A673 (cell line): ENCODE measurements around the gene DCANP1. TPM values are rescaled to one million over a fixed set of nuclear protein-coding genes. Genes with fewer than 3 reads are reported as not detected.

Source experiments
- BruUV-seq: library from RNA; stranded (reverse); fragments of 400-500 nt; replicated peaks from 2 replicates; lab custom pipeline; 2021; lab: Mats Ljungman, UMichigan
- CTCF ChIA-PET: fragments of 300-600 bp; sonication (Branson Sonifier 250); formaldehyde crosslinking; loops from one replicate; lab custom pipeline; 2022; ENCODE audit warnings: antibody characterized with exemption; lab: Charles Lee
- POLR2A ChIA-PET: fragments of 300-600 bp; sonication (Branson Sonifier 250); formaldehyde crosslinking; loops from one replicate; lab custom pipeline; 2022; ENCODE audit warnings: antibody characterized with exemption; ENCODE audit not compliant: low non-redundant PET; lab: Charles Lee
- DNase-seq: peaks from one replicate; pipeline ENCODE4 v3.0.0-alpha.2; 2015; ENCODE audit warnings: low spot score
- H3K27ac ChIP-seq: fragments of 200-600 bp; sonication (generic); 2 replicates; pipeline ENCODE4 v1.5.1; 2016; ENCODE audit warnings: mixed run types, low read depth, mild to moderate bottlenecking, mixed read lengths, antibody characterized with exemption, low read length; ENCODE audit not compliant: poor library complexity, severe bottlenecking
- H3K27me3 ChIP-seq: fragments of 200-600 bp; sonication (generic); replicated peaks from 2 replicates; pipeline ENCODE4 v1.6.1; 2017; ENCODE audit warnings: mixed run types, low read depth, mild to moderate bottlenecking, mixed read lengths, antibody characterized with exemption, low read length; ENCODE audit not compliant: insufficient read depth, poor library complexity
- H3K36me3 ChIP-seq: fragments of 200-600 bp; sonication (generic); 2 replicates; pipeline ENCODE4 v1.6.1; 2016; ENCODE audit warnings: mixed run types, mild to moderate bottlenecking, mixed read lengths, antibody characterized with exemption, low read length; ENCODE audit not compliant: insufficient read depth, poor library complexity, severe bottlenecking
- H3K4me1 ChIP-seq: fragments of 200-600 bp; sonication (generic); 2 replicates; pipeline ENCODE4 v1.6.1; 2017; ENCODE audit warnings: mixed run types, mild to moderate bottlenecking, mixed read lengths, antibody characterized with exemption, low read length; ENCODE audit not compliant: insufficient read depth, poor library complexity, severe bottlenecking
- H3K4me3 ChIP-seq: fragments of 200-600 bp; sonication (generic); 2 replicates; pipeline ENCODE4 v1.5.1; 2016; ENCODE audit warnings: low read depth, mixed run types, mild to moderate bottlenecking, mixed read lengths, low read length; ENCODE audit not compliant: poor library complexity, severe bottlenecking
- H3K9me3 ChIP-seq: fragments of 200-600 bp; sonication (generic); 2 replicates; pipeline ENCODE4 v1.6.1; 2016; ENCODE audit warnings: mixed run types, low read depth, mild to moderate bottlenecking, mixed read lengths, antibody characterized with exemption, low read length; ENCODE audit not compliant: poor library complexity, severe bottlenecking
- CTCF ChIP-seq: fragments of 300-800, 200-600 bp; sonication (generic); conservative IDR thresholded peaks from 2 replicates; pipeline ENCODE4 v1.5.1; 2017; ENCODE audit warnings: low read depth, mild to moderate bottlenecking, antibody characterized with exemption, low read length, moderate library complexity, mixed read lengths
- EZH2 ChIP-seq: fragments of 200-600 bp; sonication (generic); IDR thresholded peaks from 2 replicates; pipeline ENCODE4 v1.6.1; 2017; ENCODE audit warnings: borderline replicate concordance, low read depth, mild to moderate bottlenecking, mixed read lengths, antibody characterized with exemption, low read length; ENCODE audit not compliant: poor library complexity, severe bottlenecking
- intact Hi-C: fragments of 100-400 bp; cut with micrococcal nuclease; formaldehyde crosslinking; loops from one replicate; pipeline ENCODE4 v1.10.0; 2022; ENCODE audit not compliant: unreplicated experiment
- total RNA-seq: library from RNA; stranded (reverse); gene quantifications from 2 replicates; pipeline ENCODE4 v1.2.3, GENCODE V29; 2021

DCANP1 gene
- total RNA-seq, 1 experiment from 2014 or later = not detected

- ChIA-PET CTCF (no interaction called here), POLR2A (no interaction called here)
- intact Hi-C loops = no loop called here
- H3K27me3 ChIP-seq = peaks cover 5% of the 10 kb centered on the region
- no peaks in the 10 kb centered on the region for H3K9me3 ChIP-seq
- no peak for TF ChIP-seq EZH2
- no peak for TF ChIP-seq CTCF
- no peak for DNase-seq
- no peaks in the 10 kb centered on the region for H3K4me1 ChIP-seq
- no TSS peak for BruUV-seq
- H3K4me3 ChIP-seq = no peak overlapping the region
- no peaks in the 10 kb centered on the region for H3K36me3 ChIP-seq
- H3K27ac ChIP-seq = no peak overlapping the region
Measured at GRCh38 chr5:135437796-135438560, 9.2 kb downstream of the DCANP1 start.

GRCh38 chr5:135437422-135437795 is 9.7 kb downstream of the DCANP1 start:
- H3K27ac ChIP-seq = no peak overlapping the region
- POLR2A ChIA-PET = no interaction called here
- no TSS peak for BruUV-seq
- H3K27me3 ChIP-seq = peaks cover 5% of the 10 kb centered on the region
- CTCF ChIA-PET = no interaction called here
- H3K4me3 ChIP-seq = no peak overlapping the region
- H3K4me1 ChIP-seq = no peaks in the 10 kb centered on the region
- no peaks in the 10 kb centered on the region for H3K36me3 ChIP-seq
- TF ChIP-seq EZH2 = no peak
- no peak for TF ChIP-seq CTCF
- intact Hi-C loops = no loop called here
- no peak for DNase-seq
- no peaks in the 10 kb centered on the region for H3K9me3 ChIP-seq

- no peak overlapping the region for H3K27ac ChIP-seq
- TF ChIP-seq CTCF (no peak), EZH2 (no peak)
- no TSS peak for BruUV-seq
- H3K9me3 ChIP-seq = no peaks in the 10 kb centered on the region
- ChIA-PET POLR2A (no interaction called here), CTCF (no interaction called here)
- intact Hi-C loops = no loop called here
- no peak overlapping the region for H3K4me3 ChIP-seq
- no peak for DNase-seq
- H3K36me3 ChIP-seq = no peaks in the 10 kb centered on the region
- H3K4me1 ChIP-seq = no peaks in the 10 kb centered on the region
- peaks cover 5% of the 10 kb centered on the region for H3K27me3 ChIP-seq
Measured at GRCh38 chr5:135436951-135437418, 10.2 kb downstream of the DCANP1 start.
